NCI-H345 treated with DMSO at 0.1 percent for 48 hours (cell line): ENCODE results near the gene SS18L1.

Experiments used
- DNase-seq: peaks from one replicate; lab custom pipeline; 2025; ENCODE audit not compliant: unreplicated experiment; lab: John Stamatoyannopoulos, UW

The SS18L1 gene

DNA sequence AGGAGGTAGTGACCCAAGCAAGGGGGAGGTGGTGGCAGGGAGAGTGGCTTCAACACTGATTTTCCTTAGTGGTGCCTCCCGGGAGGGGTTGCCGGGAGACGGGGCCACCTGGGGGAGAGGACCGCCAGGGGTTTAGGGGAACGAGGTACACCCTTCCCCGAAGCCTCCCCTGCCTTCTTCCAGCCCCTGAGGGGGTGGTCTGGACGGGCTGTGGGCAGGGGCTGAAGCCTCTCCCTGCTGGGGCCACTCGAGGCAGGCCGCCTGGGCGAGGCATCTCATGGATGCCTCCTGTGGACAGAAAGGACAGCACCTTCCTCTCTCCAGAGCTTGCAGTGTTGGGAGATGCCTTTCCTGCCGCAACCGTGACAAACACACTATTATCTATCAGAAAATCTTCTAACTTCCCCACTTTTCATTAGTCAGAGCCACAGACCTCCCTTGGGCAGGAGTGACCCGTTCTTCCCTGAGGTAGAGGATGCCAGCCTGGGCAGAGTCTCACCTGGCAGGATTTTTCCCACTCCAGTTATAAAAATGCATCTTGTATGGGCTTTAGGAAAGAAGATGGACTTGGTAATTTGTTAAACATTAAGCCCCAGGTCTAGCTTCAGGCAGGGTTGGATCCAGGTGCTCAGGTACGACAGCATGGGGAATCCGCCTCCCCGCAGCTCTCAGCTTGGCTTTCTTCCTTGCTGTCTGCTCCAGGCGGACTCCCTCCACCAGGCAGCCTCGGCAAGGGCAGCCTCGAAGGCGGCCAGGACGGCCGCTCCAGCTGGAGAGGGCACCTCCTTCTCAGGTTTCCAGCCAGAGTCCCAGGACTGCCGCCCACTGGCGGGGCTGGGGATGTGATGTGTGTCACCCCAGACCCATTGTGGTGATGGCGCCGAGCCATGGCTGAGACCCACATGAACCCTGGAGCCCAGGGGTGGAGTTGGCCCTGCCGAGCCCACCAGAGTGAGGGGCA lies 65.5 kb downstream of the SS18L1 start:
- DNase-seq, result no peak

DNA sequence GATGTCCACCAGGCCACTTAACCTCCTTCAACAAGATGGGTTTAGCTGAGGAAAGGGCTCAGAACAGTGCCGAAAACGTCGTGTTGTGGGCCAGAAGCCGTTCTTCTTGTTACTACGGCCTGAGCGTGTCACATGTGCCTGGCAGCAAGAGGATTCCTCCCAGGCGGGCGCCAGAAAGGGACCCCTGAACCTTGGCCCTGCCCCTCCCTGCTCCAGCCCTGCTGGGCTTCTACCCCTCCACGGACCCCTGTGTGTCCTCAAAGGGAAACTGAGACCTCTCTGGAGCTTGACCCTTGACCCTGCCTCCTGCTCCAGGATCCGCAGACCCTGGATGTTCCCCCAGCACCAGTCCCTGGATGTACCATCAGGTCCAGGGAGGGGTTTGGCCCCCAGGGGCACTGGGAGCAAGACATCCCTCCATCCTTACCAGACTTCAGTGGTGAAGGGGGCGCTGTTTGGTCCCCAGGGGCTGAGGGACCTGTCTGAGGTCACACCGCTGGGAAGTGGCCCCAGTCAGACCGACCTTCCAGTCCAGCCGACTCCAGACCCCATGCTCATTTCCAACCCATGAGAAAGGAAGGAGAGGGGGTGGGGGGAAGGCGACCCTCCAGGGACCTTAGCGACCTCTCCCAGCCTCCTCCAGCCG lies 66.4 kb downstream of the SS18L1 start:
- DNase-seq, result no peak

DNA sequence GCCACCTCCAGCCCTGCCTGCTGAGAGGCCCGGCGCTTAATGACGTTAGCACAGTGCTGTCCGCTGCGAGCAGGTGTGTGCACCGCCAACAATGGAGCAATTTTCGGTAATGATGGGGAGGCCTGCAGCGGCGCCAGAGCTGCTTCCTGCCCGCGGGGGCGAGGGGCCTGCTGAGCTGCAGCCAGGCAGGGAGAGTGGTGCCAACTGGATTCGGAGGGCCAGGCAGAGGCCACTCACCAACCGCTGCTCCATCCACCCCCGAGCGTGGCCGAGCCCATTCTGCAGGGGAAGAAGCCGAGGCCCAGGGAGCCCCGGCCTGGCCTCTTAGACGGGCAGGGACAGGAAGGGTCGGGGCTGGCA lies 66.9 kb downstream of the SS18L1 start:
- peak; percentile 56 for DNase-seq

DNA sequence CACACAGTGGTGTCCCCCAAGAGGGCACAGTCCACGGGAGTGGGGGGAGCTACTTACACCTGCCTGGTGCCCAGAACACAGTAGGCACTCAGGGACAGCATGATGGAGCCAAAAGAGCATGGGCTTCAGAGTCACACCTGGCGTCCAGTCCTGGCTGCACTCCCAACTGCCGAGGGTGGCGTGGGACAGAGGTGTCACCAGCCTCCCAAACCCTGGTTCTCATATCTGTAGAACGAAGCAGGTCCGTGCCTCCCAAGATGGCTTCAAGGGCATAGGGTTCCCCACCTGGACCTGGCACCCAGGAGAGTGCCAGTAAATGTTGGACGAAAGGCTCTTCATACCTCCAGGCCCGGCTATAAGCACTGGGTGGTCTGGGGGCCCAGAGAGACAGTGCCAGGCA lies 67.6 kb downstream of the SS18L1 start:
- DNase-seq, result no peak

DNA sequence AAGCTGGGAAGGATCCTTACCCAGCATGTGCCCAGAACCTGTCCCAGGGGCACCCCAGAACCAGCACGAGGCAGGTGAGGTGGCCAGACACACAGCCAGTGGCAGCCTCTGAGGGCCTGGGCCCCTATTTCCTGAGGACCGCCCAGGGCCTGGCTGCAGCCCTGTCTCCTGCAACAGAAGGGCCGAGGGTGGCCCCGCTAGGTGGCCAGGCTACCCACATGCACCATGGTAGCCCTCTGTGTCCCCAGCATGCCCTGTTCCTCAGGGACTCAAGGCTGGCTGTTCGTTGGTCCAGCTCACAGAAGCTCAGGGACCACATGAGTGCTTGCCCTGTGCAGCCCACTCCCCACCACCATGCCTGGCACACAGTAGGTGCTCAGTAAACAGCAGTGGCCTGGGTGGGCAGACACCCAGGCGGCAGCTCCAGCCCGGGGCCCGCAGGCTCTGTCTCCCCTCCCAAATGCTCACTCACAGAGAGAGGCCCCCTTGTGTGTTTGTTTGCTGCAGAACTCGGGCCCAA lies 68.3 kb downstream of the SS18L1 start:
- DNase-seq, result no peak

DNA sequence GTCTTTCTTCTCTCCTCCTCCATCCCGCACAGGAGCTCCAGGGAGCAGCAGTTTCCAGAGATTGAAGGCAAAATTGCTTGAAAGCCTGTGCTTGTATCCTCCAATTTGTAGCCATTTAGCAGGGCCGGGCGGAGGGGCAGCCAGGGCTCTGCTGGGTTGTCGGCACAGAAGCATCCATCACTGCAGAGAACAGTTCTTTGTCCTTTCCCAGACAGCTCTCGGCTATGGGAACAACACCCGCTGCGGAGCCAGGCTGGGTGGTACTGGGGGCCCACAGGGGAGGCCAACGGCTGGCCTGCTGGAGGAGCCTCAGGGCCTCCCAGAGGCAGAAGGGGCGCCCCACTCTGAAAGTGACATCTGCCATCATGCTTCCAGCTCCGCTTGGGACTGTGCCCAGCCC lies 68.7 kb downstream of the SS18L1 start:
- DNase-seq, result no peak

DNA sequence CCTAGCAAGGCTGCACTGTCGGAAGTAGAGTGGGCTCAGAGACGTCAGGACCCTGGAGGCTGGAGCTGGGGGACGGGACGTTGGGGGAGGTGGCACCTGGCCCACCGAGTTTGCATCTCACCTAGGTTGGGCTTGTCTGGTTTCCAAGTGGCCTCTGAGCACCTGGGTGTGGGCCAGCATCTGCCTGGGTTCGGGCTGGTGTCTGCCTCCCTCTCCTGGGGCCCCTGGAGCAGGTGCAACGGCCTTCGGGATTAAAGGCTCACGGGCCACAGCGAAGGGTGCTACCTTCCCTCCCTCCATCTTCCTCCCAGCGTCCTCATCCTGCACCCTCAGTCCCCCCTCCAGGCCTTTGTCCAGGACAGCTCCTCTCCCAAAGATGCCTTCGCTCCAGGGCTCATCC lies 70.5 kb downstream of the SS18L1 start:
- peak; percentile 42 for DNase-seq

DNA sequence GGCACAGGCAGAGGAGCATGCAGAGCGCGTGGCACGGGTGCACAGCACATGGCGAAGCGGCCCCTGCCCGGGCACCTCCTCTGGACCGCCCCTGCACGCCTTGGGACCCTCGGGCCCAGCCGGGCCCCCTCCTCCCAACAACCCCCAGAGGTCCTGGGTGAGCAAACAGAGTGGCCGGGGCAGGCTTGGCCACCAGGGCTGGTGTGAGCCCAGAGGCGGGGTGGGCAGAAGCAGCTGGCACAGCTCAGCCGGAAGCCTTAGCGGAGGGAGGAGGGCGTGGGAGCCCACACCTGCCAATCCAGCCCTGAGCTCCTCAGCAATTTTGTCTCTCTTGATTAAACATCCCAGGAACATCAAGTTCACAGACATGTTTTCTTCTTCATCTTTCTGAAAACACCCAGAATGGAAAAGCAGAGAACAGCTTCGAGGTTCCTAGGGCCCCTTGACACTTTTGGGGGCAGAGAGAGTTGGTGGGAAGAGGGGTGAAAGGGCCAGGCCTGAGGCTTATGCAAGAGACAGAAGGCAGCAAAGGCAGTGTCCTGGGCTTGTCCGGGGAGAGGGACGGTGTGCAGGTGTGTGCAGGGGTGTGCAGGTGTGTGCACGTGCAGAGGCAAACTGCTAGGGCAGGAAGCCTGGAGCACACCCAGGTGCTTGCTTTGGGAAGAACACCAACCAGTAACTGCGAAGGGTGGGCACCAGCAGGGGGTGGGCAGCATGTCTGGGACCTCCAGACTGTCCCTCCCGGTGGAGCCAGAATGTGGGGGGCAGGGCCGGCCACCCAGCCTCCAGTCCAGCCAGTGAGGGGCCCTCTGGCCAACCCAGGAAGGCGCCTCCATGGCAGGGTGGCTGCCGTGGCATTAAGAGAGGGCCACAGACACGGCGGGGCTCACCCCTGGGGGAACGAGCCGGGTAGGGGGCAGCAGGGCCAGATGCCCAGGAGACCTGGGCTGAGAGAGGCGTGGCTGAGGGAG lies 71.7 kb downstream of the SS18L1 start:
- DNase-seq, result no peak

DNA sequence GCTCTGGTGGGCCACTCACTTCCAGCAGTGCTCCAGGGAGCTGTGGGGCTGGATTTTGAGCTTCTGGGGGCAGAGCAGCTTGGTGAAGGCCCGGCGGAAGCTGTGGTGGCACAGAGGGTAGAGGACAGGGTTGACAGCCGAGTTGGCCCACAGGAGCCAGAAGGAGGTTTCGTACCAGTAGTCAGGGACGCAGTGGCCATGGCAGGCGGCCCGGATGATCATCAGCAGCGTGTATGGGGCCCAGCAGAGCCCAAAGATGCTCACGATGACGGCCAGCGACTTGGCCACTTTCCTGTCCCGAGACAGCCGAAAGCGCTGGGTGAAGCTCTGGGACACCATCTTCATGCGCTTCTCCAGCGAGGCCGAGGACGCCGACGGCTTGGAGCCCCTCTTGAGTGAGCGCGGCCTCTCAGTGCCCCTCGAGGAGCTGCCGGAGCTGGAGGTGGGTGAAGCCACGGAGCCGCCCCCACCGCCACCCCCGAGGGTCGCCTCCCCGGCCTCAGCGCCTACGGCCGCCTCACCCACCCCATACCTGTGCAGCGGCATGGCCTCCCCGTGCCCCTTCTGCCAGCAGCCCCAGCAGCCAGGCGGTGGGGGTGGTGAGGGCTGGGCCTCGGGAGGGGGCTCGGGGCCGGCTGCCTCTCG lies 72.5 kb downstream of the SS18L1 start:
- no peak for DNase-seq

DNA sequence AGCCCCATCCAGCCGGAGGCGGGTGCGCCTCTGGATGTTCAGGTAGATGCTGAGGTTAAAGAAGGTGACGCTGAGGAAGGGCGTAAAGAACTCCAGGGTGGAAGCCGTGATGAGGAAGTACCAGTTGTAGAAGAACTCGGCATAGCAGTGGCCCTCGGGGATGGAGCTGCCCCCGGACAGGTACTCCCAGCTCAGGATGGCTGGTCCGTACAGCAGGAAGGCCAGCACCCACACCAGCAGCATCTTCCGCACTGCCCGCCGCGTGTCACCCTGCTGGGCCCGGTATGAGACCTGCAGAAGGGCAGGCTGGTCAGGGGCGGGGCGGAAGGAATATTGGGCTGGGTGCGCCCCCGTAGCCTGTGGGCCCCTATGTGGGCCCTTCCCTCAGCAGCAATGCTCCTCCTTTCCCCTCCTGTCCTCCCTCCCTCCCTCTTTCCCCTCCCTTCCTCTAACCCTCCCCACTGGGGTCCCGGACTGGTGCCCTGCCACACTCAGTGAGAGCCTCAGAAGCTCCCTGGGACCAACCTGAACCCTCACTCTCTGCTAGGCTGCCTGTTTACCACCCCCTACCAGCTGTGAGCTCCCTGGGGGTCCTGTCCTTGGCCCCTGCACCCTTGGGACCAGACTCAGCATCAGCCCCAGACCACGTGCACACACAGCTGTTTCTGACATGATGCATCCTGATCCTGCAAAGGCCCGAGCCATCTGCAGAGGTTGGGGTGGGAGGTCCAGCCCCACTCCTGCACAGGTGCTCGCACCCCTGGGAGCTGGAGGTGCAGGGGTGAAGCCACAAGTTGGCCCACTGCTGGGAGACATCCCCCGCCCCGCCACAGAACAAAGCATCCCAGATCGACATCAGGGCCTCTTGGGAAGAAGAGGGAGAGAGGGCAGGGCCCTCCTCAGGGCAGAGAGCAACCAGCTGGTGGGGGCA lies 73.3 kb downstream of the SS18L1 start:
- DNase-seq, result no peak

DNA sequence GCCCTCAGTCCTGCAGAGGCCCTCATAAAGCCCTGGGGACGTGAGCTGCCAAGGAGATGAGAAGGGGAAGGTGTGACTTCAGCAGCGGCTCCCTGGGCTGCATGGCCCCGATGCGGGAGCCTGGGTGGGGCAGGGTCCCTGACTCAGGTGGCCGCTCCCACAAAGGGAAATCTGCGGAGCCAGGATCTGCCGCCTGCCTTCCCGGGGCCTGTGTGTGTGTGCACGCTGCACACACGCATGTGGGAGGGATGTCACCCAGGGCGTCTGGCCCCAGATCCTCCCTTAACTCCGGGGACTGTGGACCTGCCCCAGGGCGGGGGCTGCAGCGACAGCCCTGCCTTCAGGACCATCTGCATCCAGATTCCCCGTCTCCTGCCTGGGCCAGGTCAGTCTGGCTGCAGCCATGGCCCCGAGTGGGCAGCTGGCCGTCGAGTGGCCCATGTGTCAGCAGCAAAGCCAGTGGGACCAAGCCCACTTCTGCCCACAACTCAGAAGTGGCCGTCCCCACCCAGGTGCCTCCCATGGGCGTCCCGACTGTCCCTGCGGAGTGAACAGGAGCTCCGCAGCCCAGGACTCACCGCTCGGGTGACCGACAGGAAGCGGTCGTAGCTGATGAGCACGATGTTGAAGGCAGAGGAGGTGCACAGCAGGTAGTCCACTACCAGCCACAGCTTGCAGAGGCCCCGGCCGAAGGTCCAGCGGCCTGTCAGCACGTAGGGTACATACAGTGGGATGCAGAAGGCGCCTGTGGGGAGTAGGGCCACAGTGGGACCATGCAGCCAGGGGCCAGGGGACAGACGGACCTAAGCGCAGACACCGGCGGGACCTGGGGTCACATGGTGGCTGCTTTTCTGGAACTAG lies 74.6 kb downstream of the SS18L1 start:
- DNase-seq, result no peak

DNA sequence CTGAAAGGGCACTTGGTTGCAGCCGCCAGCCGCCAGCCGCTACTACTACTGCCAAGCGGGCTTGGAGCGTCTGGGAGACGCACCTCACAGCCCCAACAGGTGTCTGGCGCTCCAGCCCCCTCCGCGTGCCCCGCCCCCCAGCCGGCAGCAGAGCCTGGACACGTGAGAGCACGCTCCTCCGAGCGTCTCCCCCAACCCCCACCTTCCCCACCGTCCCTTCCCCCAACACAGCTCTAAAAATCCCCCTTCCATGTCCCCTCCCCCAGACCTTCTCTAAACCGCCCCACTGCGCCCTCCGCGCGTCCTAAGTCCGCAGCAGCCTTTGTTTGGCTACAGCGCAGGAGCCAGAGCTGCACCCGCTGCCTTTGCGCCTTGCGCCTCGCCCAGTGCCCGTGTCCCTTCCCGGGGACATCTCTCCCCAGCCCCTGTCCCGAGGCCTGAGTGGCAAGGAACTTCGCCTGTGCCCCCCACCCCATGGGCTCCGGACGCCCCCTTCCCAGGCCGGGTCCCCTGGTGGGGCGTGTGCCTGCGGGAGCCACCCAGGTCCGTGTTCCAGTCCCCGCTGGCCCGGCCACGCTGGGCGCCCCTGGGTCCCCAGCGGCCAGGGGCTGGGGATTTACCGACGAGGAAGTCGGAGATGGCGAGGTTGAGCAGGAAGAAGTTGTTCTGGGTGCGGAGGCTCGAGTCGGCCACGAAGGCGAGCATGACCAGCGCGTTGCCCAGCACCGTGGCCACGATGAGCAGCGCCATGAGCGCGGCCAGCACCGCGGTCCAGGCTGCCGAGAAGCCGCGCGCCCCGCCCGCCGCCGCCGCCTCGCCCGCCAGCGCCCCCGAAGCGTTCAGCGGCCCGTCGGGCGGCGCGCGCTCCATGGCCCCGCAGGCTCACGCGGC lies 75.8 kb downstream of the SS18L1 start:
- peak; percentile 48 for DNase-seq

DNA sequence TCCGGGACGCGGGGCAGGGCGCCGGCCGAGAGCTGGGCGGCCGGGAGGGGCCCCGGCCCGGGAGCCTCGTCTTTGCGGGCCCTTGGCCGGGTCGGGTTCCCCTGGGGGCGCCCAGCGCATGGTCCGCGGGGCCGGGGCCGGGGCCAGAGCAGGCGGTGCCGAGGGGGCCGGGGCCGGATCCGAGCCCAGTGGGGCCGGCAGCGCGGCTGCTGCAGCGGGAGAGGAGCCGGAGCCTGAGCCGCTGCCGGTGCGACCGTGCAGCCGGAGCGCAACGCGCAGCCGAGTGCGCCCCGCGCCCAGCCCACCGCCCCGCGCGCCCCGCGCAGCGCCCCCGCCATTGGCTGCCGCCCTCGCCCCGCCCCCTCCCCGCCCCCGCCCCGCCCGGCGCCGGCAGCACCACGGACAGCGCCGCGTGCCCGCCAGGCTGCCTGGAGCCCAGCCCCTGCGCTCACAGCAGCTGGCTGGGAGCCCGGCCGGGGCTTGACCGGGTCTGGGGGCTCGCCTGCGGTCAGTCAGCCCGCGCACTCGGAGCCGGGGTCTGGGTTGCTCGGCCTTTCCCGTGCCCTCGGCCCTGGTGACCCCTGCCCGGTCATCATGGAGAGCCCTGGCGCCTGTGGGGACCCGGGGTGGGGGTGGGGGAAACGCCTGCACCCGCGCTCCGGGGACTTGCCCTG lies 76.6 kb downstream of the SS18L1 start, which contains the start of gene HRH3:
TSS of gene HRH3 (minus strand) at position 287 of the 674 bp plus-strand sequence. CDS start 308 bp downstream, outside the sequence.
- DNase-seq, result peak; percentile 52

DNA sequence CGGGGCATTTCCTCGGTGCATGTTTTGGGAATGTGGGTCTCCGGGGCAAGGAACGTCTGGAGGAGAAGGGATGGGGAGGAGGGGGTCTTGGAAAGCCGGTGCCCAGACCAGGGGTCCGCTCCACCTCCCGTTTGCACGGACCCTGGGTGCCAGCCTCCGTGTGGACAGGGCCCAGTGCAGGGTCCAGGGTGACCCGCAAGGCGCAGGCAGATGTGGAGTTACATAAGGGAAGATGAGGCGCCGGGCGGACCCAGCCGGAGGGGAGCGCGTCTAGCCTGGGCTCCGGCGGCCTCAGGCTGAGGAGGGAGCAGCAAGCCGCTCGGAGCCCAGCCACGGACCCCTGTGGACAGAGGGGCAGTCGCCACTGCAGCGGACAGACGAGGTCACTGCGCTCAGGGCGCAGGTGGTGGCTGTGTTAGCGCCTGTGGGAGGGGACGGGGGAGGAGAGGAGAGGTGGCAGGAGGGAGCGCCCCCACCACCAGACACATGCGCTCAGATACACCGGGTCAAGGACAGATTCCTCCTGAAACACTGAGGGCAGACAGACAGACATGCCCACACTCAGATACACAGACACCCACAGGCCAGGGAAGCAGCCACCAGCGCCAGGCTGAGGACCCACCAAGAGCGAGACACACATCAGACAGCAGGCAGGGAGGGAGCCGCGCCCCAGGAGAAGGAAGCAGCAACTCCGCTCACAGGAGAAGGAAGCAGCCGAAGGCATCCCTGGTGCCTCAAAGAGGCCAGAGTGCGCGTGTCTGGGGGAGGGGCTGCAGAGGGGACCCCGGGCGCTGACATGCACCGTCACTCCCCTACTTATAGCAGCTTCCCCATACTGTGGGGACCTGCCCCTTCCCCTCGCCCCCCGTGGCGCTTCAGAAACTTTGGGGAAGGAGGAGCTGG lies 77.3 kb downstream of the SS18L1 start:
- DNase-seq, result no peak

DNA sequence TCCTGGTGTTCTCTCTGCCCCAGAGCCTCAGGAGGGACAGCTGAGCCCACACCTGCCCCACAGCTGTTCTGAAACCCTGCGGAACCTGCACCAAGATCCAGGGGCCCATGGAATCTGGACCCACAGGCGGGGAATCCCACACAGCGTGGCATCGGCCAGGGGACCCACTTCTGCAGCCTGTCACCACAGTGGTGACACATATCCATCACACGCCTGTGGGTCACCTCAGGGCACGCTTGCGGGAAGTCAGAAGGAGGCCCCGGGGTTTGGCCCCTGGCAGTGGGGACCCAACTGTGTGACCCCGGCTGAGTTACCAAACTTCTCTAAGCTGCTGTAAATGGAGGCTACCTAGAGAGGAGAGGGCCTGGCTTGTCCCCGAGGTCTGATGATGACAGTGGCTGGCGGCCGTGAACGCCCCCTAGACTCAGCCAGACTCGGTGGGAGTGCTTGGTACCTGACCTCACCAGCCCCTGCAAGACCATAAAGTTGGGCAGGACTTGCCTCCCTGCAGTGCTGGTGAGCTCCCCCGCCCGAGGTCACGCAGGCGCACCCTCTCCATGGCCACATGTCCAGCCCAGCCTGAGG lies 78.8 kb downstream of the SS18L1 start:
- DNase-seq, result no peak
